ENCODE measurements around the gene HIPK3. TPM values are rescaled to one million over a fixed set of nuclear protein-coding genes. Genes with fewer than 3 reads are reported as not detected.

HIPK3 gene
- polyA plus RNA-seq, 1 donor from 2014 or later, result 25.5 TPM

DNA sequence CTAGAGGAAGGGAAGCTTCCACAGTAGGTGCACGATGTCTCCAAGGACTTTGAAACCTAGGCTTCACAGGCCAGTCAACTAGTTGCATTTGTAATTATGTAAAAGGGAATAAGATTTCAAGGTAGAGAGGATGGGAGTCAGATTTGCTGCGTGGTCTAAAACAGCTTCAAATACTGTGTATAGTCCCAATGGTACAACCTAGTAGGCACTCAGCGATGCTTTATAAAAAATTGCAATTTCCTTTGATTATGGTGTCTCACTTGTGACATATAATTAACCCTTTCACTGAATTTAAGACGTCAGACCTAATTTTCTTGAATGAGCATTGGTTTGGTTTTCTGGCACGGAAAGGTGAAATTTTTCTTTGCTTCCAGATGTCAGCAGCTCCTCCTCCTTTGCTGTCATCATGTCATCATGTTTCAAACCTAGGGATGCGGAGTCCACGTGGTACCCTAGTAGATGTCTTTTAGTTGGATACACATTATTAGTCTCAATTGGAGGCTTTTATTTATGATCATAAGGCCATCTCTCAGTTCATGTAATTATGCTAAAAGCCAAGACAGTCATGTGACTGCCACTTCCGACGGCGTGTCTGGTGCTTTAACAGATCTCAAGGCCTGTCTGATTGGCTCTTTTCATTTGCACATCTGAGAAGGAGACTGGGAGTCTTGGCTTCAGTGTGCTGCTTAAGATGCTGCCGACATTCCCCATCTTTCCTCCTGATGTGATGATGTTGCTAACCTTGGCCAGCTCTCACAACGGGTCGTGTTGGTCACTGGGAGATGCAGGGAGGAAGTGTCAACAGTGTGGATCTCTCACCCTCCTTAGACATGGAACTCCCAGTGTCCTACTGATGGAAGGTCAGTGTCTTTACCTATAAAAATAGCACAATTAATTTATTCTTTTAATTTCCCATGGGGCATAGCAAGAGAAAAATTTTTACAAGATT is 134.0 kb downstream of the HIPK3 start:
- peak; percentile 47 for TF ChIP-seq REST (IDR thresholded peaks at IDR 0.05; ENCODE audit: borderline replicate concordance)
- TF ChIP-seq TAF1 (IDR thresholded peaks at IDR 0.05; ENCODE audit: low read depth), result no peak
- peak; percentile 62 for TF ChIP-seq POLR2AphosphoS5 (IDR thresholded peaks at IDR 0.05)
- peak; percentile 57 for TF ChIP-seq MXI1 (conservative IDR thresholded peaks at IDR 0.05; ENCODE audit: poor library complexity, severe bottlenecking)
- TF ChIP-seq EP300 (conservative IDR thresholded peaks at IDR 0.05; ENCODE audit: poor library complexity, severe bottlenecking), result peak; percentile 72

GRCh38 chr11:33391893-33392251 is 134.7 kb downstream of the HIPK3 start:
- Histone ChIP-seq H3K9me3 (ENCODE audit: low read length) (no peaks in the 10 kb centered on the region), H3K9me2 (ENCODE audit: insufficient read depth, low read length) (no peaks in the 10 kb centered on the region), H3K9ac (ENCODE audit: low read length) (no peak overlapping the region), H3K27ac (ENCODE audit: low read length) (peak overlapping the region; percentile 69), H2AFZ (ENCODE audit: low read depth, low read length) (no peak overlapping the region), H3K4me2 (ENCODE audit: low read length) (peak overlapping the region; percentile 2), H3K27me3 (ENCODE audit: insufficient read depth, low read depth, low read length) (no peaks in the 10 kb centered on the region), H4K20me1 (ENCODE audit: insufficient read depth) (no peaks in the 10 kb centered on the region), H3F3A (ENCODE audit: insufficient read depth, low read length, poor library complexity, severe bottlenecking) (peaks cover 3% of the 10 kb centered on the region), H3K4me3 (ENCODE audit: low read length) (peak overlapping the region; percentile 55), H3K36me3 (ENCODE audit: insufficient read depth, low read length) (no peaks in the 10 kb centered on the region), H3K79me2 (replicated peaks; ENCODE audit: insufficient read depth, low read length) (no peaks in the 10 kb centered on the region)
- TF ChIP-seq TAF1 (IDR thresholded peaks at IDR 0.05; ENCODE audit: low read depth) (no peak), REST (IDR thresholded peaks at IDR 0.05; ENCODE audit: borderline replicate concordance) (no peak), MXI1 (conservative IDR thresholded peaks at IDR 0.05; ENCODE audit: poor library complexity, severe bottlenecking) (no peak), EZH2 (IDR thresholded peaks at IDR 0.05; ENCODE audit: borderline replicate concordance, insufficient read depth, low read length, poor library complexity, severe bottlenecking) (no peak), EP300 (conservative IDR thresholded peaks at IDR 0.05; ENCODE audit: poor library complexity, severe bottlenecking) (no peak), SMC3 (conservative IDR thresholded peaks at IDR 0.05; ENCODE audit: poor library complexity) (no peak), RAD21 (conservative IDR thresholded peaks at IDR 0.05) (no peak), POLR2AphosphoS5 (IDR thresholded peaks at IDR 0.05) (no peak)
- TF ChIP-seq, protein P1, sequence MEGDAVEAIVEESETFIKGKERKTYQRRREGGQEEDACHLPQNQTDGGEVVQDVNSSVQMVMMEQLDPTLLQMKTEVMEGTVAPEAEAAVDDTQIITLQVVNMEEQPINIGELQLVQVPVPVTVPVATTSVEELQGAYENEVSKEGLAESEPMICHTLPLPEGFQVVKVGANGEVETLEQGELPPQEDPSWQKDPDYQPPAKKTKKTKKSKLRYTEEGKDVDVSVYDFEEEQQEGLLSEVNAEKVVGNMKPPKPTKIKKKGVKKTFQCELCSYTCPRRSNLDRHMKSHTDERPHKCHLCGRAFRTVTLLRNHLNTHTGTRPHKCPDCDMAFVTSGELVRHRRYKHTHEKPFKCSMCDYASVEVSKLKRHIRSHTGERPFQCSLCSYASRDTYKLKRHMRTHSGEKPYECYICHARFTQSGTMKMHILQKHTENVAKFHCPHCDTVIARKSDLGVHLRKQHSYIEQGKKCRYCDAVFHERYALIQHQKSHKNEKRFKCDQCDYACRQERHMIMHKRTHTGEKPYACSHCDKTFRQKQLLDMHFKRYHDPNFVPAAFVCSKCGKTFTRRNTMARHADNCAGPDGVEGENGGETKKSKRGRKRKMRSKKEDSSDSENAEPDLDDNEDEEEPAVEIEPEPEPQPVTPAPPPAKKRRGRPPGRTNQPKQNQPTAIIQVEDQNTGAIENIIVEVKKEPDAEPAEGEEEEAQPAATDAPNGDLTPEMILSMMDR (IDR thresholded peaks at IDR 0.05; ENCODE audit: poor library complexity, severe bottlenecking), result no peak

More for the DNA sequence above, 134.0 kb downstream of the HIPK3 start:
- Histone ChIP-seq H3K27me3 (ENCODE audit: insufficient read depth, low read depth, low read length) (no peaks in the 10 kb centered on the region), H3K27ac (ENCODE audit: low read length) (peak overlapping the region; percentile 69), H3K36me3 (ENCODE audit: insufficient read depth, low read length) (no peaks in the 10 kb centered on the region), H3K9me3 (ENCODE audit: low read length) (no peaks in the 10 kb centered on the region), H2AFZ (ENCODE audit: low read depth, low read length) (no peak overlapping the region), H3K9ac (ENCODE audit: low read length) (peak overlapping the region; percentile 38), H3F3A (ENCODE audit: insufficient read depth, low read length, poor library complexity, severe bottlenecking) (peaks cover 3% of the 10 kb centered on the region), H3K4me2 (ENCODE audit: low read length) (peak overlapping the region; percentile 2), H3K9me2 (ENCODE audit: insufficient read depth, low read length) (no peaks in the 10 kb centered on the region), H3K79me2 (replicated peaks; ENCODE audit: insufficient read depth, low read length) (peaks cover under 1% of the 10 kb centered on the region), H3K4me3 (ENCODE audit: low read length) (peak overlapping the region; percentile 55), H4K20me1 (ENCODE audit: insufficient read depth) (no peaks in the 10 kb centered on the region)

All from neural cell (in vitro differentiated cells).